GM12875 (cell line): ENCODE results near the gene ABLIM3.
"Not testable (repeated sequence)": the region's sequence is repeated elsewhere in the genome, so short reads cannot be mapped to it uniquely, and the experiment has no call there.

Experiments used
- H3K4me3 ChIP-seq: one replicate; pipeline ENCODE4 v1.5.1; 2011; ENCODE audit warnings: low read depth, low read length, control low read depth
- TF ChIP-seq, protein P1 (sequence below): IDR thresholded peaks from 2 replicates; pipeline ENCODE4 v1.5.1; 2011; ENCODE audit warnings: low read depth, mild to moderate bottlenecking, control low read depth, inconsistent platforms, low read length, moderate library complexity, borderline replicate concordance; ENCODE audit not compliant: insufficient read depth

The ABLIM3 gene

DNA sequence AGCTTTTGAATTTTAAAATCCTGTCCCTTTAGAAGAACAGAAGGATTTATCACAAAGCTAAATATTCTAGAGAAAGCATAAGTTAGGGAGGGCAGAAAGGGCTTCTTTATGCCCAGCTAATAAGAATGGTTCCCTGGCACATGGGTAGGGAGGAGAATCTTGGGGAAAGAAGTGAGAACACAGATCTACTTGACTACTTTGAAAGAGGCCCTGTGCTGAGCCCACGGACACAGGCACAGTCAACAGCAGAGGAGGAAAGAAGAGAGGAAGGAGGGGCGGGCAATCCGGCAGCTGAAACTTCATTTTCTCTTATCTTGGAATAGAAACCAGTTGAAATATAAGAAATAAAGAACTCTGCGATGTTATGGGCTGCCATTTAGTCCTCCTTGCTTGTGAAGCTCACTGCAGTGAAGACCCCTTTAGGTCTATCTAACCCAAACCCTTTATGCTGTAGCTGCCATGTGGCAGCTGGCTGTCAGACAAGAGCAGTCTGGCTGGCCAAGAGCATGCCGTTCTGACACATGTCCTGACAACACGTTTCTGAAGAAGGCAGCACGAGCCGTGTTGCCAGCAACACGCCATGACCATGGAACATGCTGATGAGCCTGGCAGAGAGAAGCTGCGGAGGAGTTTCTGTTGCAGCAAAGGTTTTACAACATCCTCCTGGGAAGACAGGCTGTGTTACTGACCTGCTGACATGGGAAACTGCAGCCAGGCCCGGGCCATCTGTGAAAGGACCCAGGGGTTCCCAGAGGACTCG, 34.2 kb downstream of the ABLIM3 start:
- TF ChIP-seq, protein P1, sequence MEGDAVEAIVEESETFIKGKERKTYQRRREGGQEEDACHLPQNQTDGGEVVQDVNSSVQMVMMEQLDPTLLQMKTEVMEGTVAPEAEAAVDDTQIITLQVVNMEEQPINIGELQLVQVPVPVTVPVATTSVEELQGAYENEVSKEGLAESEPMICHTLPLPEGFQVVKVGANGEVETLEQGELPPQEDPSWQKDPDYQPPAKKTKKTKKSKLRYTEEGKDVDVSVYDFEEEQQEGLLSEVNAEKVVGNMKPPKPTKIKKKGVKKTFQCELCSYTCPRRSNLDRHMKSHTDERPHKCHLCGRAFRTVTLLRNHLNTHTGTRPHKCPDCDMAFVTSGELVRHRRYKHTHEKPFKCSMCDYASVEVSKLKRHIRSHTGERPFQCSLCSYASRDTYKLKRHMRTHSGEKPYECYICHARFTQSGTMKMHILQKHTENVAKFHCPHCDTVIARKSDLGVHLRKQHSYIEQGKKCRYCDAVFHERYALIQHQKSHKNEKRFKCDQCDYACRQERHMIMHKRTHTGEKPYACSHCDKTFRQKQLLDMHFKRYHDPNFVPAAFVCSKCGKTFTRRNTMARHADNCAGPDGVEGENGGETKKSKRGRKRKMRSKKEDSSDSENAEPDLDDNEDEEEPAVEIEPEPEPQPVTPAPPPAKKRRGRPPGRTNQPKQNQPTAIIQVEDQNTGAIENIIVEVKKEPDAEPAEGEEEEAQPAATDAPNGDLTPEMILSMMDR, result no peak
- H3K4me3 ChIP-seq, result no peak overlapping the region

DNA sequence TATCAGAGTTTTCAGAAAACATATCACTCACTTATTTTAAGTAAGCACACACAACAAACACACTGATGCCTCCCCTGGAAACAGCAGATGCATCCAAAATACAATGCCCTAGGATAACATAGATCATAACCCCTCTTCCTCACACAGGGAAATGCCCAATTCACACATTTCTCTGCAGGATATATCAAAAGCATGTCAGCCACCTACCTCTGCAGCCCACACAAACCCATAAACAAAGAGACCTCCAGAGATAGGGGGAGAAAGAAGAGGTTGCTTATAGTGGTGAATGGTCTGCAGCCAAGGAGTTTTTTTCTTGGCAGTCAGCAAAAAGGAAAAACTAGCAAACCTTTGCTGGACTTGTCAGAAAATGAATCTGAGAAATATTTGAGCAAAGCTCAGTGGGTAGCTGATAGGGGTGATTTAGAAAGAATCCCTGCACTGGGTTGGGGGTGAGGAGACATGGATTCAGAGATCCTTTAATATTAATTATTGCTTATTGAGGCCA, 36.1 kb downstream of the ABLIM3 start:
- TF ChIP-seq, protein P1, result no peak
- no peak overlapping the region for H3K4me3 ChIP-seq

DNA sequence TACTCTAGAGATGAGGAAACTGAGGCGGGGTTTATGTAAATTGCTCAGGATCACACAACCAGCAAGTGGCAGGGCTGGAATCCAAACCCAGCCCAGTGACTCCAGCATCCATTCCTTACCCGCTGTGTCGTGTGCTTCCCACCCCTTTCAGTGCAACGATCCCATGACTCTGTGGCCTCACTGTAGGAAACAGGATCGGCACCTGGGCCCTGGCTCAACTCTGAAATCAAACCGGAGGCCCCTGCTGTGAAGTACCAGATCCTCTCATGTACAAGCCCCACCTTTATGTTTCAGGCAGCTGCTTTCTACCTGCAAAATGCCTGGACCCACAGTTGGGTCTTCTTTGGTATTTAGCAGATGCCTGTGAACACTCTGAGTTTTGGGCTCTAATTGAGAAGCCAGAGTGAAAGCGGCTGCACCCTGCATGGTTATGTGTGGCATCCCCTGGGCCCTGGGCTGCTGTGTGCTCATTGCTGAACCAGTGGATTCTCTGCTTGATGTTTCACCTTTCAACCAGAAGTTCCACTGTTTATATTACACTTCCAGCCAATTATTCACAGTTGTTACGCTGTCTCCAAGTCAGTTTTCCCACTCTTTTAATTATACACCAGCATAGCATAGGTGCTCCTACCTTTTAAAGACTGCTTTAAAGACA, 36.7 kb downstream of the ABLIM3 start:
- no peak overlapping the region for H3K4me3 ChIP-seq
- TF ChIP-seq, protein P1, result no peak

DNA sequence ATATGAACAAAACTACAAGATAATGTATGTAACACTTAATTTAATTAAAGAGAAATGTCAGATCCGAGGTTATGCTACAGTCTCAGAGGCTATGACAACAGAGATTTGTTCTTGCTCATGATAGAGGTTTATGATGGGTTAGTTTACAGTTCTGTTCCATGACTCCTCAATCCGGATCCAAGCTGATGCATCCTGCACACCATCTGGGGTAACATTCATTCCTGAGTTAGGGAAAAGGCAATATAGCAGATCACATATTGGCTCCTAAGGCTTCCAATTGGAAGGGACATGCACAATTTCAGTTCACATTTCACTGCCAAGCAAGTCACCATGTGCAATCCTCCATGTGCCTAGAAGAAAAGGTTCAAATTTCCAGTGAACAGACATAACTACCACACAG, 40.4 kb downstream of the ABLIM3 start:
- H3K4me3 ChIP-seq, result no peak overlapping the region
- TF ChIP-seq, protein P1, result no peak

DNA sequence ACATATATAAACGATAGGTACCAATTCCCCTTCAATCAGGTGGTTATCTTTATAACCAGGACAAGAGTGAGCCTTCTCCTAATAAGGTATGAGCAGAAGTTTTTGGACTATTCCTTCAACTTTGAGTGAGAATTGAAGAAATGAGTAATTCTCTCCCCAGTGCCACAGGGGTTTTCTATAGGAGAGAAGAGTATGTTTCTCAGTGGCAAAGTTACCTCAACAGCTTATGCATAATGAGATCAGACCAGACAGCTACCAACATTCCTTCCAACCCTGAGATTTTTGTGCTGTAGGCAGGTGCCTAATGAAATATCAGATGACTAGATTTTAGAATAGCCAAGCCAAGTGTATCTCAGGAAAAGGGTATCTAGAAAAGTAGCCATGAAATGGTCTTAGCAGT, 40.9 kb downstream of the ABLIM3 start:
- H3K4me3 ChIP-seq, result no peak overlapping the region
- TF ChIP-seq, protein P1, result no peak

DNA sequence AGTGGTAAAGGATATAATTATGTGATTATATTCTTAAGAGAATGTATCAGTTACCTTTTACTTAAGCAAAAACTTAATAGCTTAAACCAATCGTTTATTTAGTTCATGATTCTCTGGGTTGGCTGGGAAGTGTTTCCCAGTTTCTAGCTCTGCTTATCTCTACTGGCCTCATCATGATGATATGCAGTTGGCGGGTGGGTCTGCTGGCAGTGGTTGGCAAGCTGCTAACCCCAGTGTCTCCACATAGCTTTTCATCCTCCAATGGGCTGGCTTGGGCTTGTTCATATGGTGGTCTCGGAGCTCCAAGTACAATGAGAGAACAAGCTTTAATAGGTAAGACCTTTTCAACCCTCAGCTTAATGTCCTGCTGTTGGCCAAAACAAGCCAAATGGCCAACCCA, 43.8 kb downstream of the ABLIM3 start:
- TF ChIP-seq, protein P1, result no peak
- H3K4me3 ChIP-seq, result no peak overlapping the region

DNA sequence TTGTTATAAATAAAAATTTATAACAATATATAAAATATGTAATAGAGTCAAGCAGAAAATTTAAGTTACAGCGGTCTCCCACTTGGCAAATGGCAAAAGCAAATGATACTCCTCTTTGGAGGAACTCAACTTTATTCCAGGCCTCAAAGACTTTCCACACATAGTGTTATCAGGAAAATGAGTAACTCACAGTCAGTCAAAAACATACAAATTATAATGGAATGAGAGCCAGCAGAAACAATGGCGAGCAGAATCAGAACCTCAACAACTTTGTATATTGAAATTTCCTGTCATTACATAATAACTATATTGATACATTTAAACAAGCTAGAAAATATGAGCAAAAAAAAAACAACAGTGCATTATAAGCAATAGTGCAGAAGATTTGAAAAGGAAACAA, 45.2 kb downstream of the ABLIM3 start:
- H3K4me3 ChIP-seq, result no peak overlapping the region
- TF ChIP-seq, protein P1, result no peak

DNA sequence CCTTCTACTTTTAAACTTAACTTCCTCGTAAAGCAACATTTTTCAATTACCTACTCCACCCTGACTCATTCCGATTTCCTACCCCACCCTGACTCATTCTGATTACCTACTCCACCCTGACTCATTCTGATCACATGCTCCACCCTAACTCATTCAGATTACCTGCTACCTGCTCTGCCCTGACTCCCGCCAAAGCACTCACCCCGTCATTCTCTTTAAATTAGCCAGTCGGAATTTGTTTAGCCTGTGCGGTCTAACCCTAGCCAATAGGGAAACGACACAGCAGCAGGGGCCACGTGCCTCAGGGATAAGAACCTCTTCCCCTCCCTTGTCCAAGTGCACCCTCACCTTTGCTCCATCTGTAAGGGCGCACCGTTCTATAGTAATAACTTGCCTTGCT, 46.3 kb downstream of the ABLIM3 start:
- not testable (repeated sequence) for H3K4me3 ChIP-seq
